Measurements from ENCODE around the gene LAMB2.

The LAMB2 gene

DNA sequence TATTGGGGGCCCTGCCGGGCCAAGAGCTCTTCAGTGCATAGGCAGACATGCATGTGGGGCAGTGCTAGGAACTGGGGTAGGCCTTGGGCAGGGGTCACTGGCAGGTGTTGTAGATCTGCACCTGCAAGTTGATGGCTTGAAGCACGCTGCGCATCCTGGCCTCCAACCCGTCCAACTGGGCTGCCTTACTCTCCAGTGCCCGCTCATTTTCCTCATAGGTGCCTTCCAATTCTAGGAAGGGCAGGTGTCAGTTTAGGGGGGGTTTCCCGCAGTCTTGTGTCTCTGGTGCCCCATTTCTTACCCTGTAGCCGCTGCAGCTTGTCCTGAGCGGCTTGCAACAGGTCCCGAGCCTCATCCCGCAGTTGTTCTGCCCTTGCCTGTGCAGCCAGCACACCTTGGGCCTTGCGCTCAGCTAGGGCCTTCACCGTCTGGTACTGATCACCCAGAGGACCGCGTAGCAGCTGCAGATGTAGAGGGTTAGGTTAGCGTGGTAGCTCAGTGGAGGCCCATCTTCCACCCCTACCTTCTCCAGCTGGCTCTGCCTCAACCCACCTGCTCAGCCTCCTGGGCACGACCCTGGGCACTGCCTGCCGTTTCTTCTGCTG lies 11.6 kb downstream of the LAMB2 start:
- H3K4me3 ChIP-seq (ENCODE audit: low read length): peak overlapping the region; percentile 4
- no peak for DNase-seq (ENCODE audit: low read depth)
- TF ChIP-seq, protein P1, sequence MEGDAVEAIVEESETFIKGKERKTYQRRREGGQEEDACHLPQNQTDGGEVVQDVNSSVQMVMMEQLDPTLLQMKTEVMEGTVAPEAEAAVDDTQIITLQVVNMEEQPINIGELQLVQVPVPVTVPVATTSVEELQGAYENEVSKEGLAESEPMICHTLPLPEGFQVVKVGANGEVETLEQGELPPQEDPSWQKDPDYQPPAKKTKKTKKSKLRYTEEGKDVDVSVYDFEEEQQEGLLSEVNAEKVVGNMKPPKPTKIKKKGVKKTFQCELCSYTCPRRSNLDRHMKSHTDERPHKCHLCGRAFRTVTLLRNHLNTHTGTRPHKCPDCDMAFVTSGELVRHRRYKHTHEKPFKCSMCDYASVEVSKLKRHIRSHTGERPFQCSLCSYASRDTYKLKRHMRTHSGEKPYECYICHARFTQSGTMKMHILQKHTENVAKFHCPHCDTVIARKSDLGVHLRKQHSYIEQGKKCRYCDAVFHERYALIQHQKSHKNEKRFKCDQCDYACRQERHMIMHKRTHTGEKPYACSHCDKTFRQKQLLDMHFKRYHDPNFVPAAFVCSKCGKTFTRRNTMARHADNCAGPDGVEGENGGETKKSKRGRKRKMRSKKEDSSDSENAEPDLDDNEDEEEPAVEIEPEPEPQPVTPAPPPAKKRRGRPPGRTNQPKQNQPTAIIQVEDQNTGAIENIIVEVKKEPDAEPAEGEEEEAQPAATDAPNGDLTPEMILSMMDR (conservative IDR thresholded peaks at IDR 0.05; ENCODE audit: low read depth, low read length): no peak

DNA sequence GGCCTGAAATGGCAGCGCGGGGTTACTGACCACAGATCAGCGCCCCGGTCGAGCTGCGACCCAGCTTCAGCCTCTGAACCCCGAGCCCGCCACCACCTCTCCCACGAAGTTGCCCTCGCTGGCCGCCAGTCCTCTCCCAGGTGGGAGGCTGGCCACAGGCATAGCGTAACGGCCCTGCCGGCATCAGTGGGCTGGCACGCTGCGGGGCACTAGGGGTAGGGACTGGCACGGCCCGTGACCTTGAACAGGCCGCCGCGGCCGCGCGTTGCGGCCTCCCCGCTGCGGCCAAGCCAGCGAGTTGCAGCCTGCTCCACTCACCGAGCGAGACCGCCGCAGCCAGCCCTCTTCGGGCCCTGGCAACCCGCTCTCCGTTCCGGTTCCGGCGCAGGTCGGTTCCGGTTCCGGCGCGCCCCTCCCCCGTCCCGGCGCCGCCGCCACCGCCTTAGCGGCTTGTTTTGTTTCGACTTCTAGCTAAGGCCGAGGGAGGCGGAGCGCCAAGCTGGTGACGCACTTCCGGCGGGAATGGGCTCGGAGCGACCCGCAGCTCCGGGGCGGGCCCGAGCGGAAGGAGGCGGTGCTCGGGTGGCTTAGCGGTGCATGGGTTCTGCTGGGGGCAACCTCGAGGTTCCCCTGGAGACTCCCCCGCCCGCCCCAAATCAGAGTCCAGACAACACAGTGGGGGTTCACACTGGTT lies 12.3 kb downstream of the LAMB2 start, which contains the start of gene USP19:
TSS of gene USP19 (minus strand) at position 386 of the 694 bp plus-strand sequence. CDS start 1,678 bp downstream, outside the sequence.
- DNase-seq (ENCODE audit: low read depth): peak; percentile 75
- H3K4me3 ChIP-seq (ENCODE audit: low read length): peak within 1 kb of the TSS; percentile 86
- TF ChIP-seq, protein P1 (conservative IDR thresholded peaks at IDR 0.05; ENCODE audit: low read depth, low read length): no peak

DNA sequence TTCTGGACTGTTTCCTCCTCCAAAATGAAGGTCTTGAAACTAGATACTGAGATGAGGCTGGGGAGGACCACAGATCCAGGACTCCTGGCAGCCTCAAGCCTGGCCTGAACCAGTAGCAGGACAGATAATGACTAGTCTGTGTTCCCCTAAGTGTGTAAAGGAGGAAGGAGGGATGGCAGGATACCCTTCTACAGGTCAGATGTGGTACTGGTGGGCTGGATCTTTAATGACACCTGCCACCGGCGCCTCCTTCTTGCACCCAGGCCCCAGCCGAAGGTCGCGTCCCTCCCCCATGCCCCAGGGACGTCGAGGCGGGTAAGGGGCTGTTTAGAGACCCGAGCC lies 12.8 kb downstream of the LAMB2 start:
- TF ChIP-seq, protein P1 (conservative IDR thresholded peaks at IDR 0.05; ENCODE audit: low read depth, low read length): no peak
- no peak for DNase-seq (ENCODE audit: low read depth)
- peak overlapping the region; percentile 86 for H3K4me3 ChIP-seq (ENCODE audit: low read length)

DNA sequence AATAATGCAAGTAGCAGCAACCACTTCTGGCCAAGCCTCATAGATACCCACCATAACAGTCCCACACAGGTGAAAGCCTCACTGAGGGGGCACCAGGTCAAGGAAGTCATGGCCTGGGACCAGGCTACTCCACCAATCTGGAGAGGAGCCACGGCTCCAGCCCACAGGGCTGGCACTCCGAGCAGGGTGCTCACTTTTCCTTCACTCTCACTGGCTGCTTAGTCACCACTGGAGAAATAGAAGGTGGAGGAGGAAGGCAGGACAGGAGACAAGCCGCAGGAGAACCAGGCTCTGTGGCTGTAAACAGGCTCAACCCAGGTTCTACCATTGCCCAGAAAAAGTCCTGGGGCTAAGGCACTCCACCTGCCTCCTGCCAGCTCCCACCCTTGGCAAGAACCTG lies 13.4 kb downstream of the LAMB2 start:
- TF ChIP-seq, protein P1 (conservative IDR thresholded peaks at IDR 0.05; ENCODE audit: low read depth, low read length): no peak
- no peak for DNase-seq (ENCODE audit: low read depth)
- peak overlapping the region; percentile 86 for H3K4me3 ChIP-seq (ENCODE audit: low read length)

DNA sequence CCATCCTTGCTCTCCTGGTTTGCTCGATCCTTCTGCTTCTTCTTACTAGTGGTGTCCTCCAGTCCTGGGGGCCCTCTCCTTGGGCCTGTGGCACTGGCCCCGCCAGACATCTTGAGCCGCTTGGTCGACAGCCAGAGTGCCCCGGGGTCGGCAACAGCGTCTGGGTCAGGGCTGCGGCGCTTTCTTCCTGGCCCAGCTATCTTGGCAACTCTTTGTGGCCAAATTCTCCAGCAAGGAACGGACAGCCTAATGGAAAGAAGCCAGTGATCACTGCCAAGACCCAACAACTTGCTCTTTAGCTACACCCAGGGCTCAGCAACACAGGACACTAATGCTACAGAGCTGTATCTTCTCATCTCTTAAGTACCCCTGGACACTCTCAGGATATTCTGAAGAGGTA lies 13.8 kb downstream of the LAMB2 start:
- TF ChIP-seq, protein P1 (conservative IDR thresholded peaks at IDR 0.05; ENCODE audit: low read depth, low read length): no peak
- H3K4me3 ChIP-seq (ENCODE audit: low read length): peak overlapping the region; percentile 86
- no peak for DNase-seq (ENCODE audit: low read depth)

DNA sequence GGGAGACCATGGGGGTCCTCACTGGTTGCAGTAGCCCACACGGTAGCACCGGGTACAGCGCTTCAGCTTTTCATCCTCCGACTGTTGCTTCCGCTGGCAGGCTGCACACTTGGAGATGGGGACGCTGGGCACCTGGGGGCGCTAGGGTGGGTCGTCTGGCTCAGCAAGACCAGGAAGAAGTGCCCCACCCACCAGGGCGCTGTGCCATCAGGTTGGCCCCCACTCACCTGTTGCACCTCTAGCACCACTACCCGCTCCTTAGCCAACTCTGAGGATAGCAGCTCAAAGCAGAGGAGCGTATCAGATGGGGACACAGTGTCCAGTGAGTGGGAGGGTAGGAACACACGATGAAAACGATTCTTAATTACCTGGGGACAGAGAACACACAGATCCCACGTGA lies 20.6 kb downstream of the LAMB2 start:
- DNase-seq (ENCODE audit: low read depth): no peak
- no peak overlapping the region for H3K4me3 ChIP-seq (ENCODE audit: low read length)
- TF ChIP-seq, protein P1 (conservative IDR thresholded peaks at IDR 0.05; ENCODE audit: low read depth, low read length): no peak

DNA sequence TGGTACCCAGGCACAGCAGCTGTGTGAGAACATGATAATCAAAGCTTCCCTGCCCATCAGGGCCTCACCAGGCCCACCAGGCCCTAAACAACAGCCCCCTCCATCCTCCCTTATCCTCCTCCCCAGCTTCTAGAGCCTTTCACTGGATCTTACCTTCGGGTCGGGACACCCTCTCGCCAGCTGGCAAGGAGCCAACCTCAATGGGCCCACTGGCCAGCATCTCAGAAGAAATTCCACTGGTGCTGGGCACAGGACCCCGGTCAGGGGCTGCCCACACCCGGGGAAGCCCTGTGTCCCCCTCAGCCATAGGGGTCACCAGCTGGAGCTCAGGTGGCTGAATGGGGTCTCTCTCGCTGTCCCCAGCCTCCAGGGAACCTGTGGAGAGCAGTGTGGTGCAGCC lies 21.5 kb downstream of the LAMB2 start:
- TF ChIP-seq, protein P1 (conservative IDR thresholded peaks at IDR 0.05; ENCODE audit: low read depth, low read length): no peak
- H3K4me3 ChIP-seq (ENCODE audit: low read length): no peak overlapping the region
- no peak for DNase-seq (ENCODE audit: low read depth)

Measured in retinal pigment epithelial cell (primary cell).